Measurements from ENCODE around the gene RBPJL.
A peak's percentile ranks its signal among the peaks of the same experiment; 100 is the strongest.

The RBPJL gene

GRCh38 chr20:45359406-45360148, 52.9 kb downstream of the RBPJL start:
- DNase-seq (ENCODE audit: low read depth, low spot score) = peak; percentile 86

GRCh38 chr20:45361793-45362192, 55.2 kb downstream of the RBPJL start:
- no peak for DNase-seq (ENCODE audit: low read depth, low spot score)

GRCh38 chr20:45362804-45363610, 56.4 kb downstream of the RBPJL start, which contains the start of gene SYS1:
Gene SYS1, plus strand, starts transcription at chr20:45363156. Its CDS starts 376 bp downstream, at chr20:45363532.
- DNase-seq (ENCODE audit: low read depth, low spot score) = peak; percentile 99

GRCh38 chr20:45363611-45364492, 57.2 kb downstream of the RBPJL start:
- no peak for DNase-seq (ENCODE audit: low read depth, low spot score)

- no peak for DNase-seq (ENCODE audit: low read depth, low spot score)
Measured at GRCh38 chr20:45365444-45365970, 58.9 kb downstream of the RBPJL start.

- DNase-seq (ENCODE audit: low read depth, low spot score) = no peak
Measured at GRCh38 chr20:45366192-45366591, 59.6 kb downstream of the RBPJL start.

- no peak for DNase-seq (ENCODE audit: low read depth, low spot score)
Measured at GRCh38 chr20:45366631-45367030, 60.0 kb downstream of the RBPJL start.

GRCh38 chr20:45367126-45367525, 60.5 kb downstream of the RBPJL start:
- DNase-seq (ENCODE audit: low read depth, low spot score) = no peak

Measured in ELF-1 (cell line).